ENCODE results near the gene UBE2N.

GRCh38 chr12:93407054-93407962, 34.4 kb downstream of the UBE2N start:
- no peak for TF ChIP-seq MAX (IDR thresholded peaks at IDR 0.05)
- TF ChIP-seq EP300 (IDR thresholded peaks at IDR 0.05; ENCODE audit: borderline replicate concordance): no peak
- TF ChIP-seq YY1 (IDR thresholded peaks at IDR 0.05; ENCODE audit: low read depth): no peak
- no peak for TF ChIP-seq ZBTB7A (IDR thresholded peaks at IDR 0.05; ENCODE audit: low read depth)
- TF ChIP-seq TAF1 (IDR thresholded peaks at IDR 0.05; ENCODE audit: low read depth): no peak
- no peak for TF ChIP-seq EGR1 (IDR thresholded peaks at IDR 0.05)
- no peak for TF ChIP-seq TEAD4 (IDR thresholded peaks at IDR 0.05)
- TF ChIP-seq CEBPB (IDR thresholded peaks at IDR 0.05): no peak
